ENCODE data around the gene B3GAT1.
"Not testable (repeated sequence)": the region's sequence is repeated elsewhere in the genome, so short reads cannot be mapped to it uniquely, and the experiment has no call there.

The B3GAT1 gene, protein sequence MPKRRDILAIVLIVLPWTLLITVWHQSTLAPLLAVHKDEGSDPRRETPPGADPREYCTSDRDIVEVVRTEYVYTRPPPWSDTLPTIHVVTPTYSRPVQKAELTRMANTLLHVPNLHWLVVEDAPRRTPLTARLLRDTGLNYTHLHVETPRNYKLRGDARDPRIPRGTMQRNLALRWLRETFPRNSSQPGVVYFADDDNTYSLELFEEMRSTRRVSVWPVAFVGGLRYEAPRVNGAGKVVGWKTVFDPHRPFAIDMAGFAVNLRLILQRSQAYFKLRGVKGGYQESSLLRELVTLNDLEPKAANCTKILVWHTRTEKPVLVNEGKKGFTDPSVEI

DNA sequence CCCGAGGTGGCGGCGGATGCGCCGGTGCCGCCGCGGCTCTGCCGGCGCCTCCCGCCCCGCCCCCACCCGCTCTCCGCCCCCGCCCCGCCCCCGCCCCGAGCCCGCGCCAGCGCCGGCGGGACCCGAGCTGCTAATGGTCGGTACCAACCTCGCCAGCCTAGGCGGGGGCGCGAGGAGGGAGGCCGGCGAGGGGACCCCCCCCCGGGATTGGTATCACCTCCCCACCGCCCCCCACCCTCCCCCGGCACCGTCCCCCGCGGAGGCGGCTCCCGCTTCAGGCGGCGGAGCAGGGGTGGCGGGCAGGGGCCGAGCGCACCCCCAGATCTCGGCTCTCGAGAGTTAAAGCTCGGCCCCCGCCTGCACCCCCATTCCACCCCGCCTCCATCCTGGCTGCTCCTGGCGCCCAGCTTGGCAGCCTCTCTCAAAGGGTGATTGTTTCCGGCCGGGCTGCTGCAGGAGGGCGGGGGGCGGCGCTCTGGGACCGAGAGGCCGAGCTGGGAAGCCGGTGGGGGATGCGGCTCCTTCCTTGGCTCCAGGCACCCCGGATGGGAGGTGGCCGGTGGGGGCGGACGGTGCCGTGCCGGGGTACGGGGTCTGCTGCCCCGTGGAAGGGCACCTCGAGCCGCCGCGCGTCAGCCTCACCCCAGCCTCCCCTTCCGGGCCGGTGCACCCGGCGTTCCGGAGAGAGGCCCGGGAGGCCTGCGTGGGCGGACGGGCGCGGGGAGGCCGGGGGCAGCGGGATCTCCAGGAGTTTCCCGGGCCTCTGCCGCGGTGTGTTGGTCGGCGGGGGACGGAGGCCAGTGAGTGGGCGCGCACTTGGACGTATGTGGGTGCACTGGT lies at the start of gene B3GAT1:
B3GAT1 (minus strand) TSS at position 40 of the 840 bp plus-strand sequence. CDS start 24,583 bp downstream, outside the sequence.
- peak in 2 of 3 donors; percentile 18 to 42 for DNase-seq

- no peak for DNase-seq
Measured at GRCh38 chr11:134461621-134462020, 49.6 kb upstream of the B3GAT1 start.

DNA sequence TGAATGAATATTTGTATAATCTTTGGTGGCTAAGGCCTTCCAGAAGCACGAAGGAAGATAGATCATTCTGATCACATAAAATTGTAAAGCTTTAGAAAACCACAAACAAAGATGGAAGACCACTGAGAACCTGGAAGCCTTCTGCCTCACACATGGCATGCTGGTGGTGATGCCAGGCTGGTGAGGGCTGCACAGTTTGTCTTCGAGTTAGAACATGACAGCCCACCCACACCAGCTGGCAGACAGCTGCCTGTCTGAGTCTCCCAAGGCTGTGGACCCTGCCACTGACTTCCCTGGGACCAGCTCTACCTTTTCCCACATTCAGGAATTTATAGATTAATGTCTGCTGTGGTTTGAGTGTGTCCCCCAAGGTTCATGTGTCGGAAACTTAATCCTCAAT lies 48.8 kb upstream of the B3GAT1 start:
- DNase-seq, result no peak

GRCh38 chr11:134460062-134460561 lies 48.1 kb upstream of the B3GAT1 start:
- no peak for DNase-seq

- no peak for DNase-seq
Measured at GRCh38 chr11:134459246-134460061, 47.4 kb upstream of the B3GAT1 start.

DNA sequence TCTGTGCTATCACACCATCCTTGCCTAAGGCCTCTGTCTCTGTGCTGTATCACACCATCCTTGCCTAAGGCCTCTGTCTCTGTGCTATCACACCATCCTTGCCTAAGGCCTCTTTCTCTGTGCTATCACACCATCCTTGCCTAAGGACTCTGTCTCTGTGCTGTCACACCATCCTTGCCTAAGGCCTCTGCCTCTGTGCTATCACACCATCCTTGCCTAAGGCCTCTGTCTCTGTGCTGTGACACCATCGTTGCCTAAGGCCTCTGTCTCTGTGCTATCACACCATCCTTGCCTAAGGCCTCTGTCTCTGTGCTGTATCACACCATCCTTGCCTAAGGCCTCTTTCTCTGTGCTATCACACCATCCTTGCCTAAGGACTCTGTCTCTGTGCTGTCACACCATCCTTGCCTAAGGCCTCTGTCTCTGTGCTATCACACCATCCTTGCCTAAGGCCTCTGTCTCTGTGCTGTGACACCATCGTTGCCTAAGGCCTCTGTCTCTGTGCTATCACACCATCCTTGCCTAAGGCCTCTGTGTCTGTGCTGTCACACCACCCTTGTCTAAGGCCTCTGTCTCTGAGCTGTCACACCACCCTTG lies 45.5 kb upstream of the B3GAT1 start:
- DNase-seq, result not testable (repeated sequence)

DNA sequence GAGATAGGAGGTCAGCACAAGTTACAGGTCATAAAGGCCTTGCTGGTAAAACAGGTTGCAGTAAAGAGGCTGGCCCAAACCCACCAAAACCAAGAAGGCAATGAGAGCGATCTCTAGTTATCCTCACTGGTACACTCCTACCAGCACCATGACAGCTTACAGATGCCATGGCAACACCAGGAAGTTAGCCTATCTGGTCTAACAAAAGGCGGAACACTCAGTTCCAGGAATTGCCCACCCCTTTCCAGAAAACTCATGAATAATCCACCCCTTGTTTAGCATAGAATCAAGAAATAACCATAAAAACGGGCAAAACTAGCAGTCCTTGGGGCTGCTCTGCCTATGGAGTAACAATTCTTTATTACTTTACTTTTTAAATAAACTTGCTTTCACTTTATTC lies 43.5 kb upstream of the B3GAT1 start:
- no peak for DNase-seq

DNA sequence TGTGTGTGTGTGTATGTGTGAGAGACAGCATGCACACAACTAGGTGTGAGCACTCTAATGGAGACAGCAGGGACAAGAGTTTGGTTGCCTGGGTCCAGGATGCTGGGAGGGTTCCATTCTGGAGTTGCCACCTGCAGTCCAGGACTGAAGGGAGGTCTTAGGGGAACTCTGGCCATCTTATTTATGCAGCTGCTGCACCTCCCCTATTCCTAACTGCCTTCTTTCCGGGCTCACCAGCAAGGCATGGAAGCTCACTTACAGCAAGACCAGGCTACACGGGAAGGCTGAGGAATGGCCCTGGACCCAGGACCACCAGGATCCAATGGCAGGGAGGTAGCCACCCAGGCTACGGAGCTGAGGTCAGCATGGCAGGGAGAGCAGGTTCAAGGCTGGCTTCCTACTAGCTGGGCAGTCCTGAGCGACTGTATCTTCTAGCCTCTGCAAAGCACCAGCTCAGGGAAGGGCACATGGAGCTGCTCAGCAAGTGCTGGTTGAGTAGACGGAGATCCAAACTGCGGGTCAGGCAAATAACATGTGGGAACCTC lies 42.2 kb upstream of the B3GAT1 start:
- no peak for DNase-seq

- DNase-seq, result no peak
Measured at GRCh38 chr11:134453441-134453840, 41.4 kb upstream of the B3GAT1 start.

DNA sequence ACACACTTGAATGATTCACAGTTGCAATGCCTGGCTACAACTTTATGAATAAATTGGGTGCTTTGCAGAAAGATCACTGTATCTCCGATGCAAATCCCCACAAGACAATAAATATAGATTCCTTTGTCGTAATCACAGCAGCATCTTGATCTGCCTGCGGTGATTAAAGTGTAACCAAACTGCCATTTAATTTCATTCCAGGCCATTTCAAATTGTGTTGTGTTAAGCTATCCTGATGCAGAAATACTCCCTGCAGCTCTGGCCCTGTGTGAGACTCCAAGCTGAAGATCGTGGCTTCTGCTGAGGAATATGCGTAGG lies 40.8 kb upstream of the B3GAT1 start:
- no peak for DNase-seq

DNA sequence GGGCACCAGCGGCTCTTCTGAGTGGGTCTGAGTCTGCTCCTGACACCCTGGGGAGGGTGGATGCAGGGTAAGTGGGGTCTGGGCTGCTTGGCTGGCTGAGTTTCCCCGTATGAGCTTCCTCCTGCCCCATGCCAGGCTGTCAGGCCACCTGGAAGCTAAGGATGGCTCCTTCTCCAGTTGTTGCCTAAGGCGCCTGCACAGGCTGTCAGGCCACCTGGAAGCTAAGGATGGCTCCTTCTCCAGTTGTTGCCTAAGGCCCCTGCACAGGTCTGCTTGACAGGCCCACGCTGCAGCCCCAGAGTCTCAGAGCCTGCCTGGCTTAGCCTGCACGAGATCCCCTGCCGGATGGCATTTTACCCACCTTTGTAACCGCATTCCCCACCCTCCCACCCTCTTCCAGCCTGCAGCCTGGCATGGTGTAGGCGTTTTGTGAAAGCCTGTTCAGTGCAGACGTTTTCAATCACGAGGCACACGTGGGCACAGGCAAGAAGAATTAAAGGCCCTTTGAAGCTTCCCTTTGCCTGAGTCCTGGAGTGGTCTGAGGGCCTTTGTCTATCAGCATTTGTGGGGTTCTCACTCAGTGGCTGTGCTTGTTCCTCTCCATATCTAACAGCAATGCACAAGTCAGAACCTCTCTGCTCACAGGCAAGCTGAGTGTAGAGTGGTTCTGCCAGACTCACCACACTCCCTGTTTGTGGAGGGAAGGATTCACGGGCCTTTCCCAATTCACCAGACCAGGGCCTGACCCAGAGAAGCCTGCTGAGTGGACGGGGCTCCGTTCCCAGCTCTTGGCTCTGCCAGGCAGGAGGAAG lies 40.2 kb upstream of the B3GAT1 start:
- DNase-seq, result no peak

- DNase-seq, result no peak
Measured at GRCh38 chr11:134450186-134450585, 38.1 kb upstream of the B3GAT1 start.

DNA sequence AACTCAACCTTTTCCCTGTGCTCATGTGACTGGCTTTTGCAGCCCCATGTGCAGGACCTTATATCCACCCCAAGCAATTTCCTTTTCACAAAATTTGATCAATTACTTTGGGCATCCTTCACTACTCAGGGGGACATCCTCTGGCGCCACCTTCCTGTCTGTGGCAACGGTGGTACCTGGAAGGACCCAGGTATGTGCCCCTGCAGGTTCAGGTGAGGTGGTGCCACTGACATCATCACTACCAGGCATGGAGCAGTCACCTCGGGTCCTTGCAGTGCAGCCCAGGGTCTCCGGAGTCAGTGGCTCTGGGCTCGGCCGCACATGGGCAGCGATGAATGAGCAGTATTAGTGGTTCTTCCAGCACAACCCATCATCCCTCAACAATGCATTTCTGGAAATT lies 37.7 kb upstream of the B3GAT1 start:
- no peak for DNase-seq

DNA sequence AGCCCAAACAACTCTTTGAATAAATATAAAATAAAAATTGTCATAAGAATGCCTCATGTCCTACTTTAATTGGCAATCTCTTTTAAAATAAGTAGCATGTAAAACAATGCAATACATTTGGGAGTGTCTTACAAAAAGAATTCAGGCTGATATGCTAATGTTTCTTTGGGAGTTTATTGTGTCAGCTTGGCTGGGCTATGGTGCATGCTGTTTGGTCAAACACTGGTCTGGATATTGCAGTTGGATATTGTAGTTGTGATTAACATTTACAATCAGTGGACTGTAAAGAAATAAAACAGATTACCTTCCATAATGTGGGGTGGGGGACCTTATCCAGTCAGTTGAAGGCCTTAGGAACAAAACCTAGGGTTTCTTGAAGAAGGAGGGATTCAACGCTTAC lies 37.0 kb upstream of the B3GAT1 start:
- DNase-seq, result no peak

- no peak for DNase-seq
Measured at GRCh38 chr11:134447696-134448095, 35.7 kb upstream of the B3GAT1 start.

DNA sequence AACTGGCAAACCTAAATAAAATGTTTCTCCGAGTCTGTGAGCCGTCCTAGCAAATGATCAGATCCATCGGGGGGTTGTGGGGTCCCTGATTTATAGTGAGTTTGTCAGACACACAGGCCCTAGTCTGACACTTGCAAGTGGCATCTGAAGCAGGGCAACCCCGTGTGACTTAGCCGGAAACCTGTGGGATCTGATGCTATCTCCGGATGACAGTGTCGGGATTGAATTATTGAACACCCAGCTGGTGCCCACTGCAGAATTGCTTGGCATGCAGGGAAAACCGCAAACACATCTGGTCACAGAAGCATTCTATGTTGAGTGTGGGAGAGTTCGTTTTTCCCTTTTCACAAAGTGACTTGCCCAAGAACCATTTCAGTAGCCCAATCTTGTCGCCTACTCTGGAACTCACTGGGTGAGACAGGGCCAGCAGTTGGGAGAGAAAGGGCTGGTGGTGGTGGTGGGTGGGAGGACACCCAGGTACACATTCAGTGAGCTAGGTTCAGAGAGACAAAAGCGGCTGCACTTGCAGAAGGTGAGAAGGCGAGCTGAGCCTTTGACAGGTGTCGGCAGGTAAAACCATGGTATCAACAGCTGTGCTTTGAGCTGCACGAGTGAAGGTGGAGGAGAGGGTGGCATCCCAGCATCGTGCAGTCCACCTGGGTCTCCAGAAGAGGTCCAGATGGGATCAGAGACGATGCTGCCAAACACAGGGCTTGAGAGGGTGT lies 33.7 kb upstream of the B3GAT1 start:
- DNase-seq, result no peak

GRCh38 chr11:134444160-134445108 lies 32.4 kb upstream of the B3GAT1 start:
- DNase-seq, result peak; percentile 2 to 33 (median 15)

DNA sequence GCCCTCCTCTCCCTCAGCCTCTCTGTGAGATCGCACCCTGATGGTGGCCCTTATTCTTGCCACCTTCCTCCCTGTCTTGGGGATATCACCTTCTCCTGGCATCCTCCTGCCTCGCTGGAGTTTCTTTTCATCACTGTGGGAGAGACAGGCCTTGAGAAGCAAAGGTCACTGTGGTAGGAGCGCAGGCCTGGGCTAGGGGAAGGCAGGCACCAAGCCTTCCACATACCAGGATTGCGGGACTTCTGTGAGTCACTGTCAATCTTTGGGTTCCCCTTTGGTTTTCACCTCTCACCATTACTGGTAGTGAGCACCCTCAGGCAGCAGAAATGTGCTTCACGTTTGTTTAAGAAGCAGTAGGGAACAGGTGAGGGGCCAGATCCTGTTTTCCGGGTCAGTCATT lies 31.2 kb upstream of the B3GAT1 start:
- no peak for DNase-seq

DNA sequence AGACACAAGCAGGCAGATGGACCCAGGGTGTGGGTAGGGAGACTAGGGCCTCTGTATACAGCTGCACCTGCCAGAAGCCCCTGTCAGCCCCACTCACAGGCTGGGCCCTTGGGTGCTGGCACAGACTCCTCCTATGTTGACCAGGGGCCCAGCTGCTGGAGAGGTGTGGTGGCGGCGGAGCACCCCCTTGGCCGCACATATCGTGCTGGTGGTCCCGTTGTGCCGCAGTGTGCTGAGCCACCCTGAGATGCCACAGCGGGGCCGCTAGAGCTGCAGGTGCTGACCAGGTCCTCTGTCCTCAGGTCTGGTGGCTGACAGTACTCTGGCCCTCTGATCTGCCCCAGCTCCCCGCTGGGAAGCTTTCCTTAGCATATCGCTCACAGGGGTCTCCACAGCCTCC lies 30.2 kb upstream of the B3GAT1 start:
- DNase-seq, result no peak

GRCh38 chr11:134441706-134442105 lies 29.7 kb upstream of the B3GAT1 start:
- DNase-seq, result no peak

All from suppressor macrophage treated with lipopolysaccharide for 1 hour (primary cell).